ENCODE results near the gene SPTBN1. TPM values are rescaled to one million over a fixed set of nuclear protein-coding genes. Genes with fewer than 3 reads are reported as not detected.

SPTBN1 gene
- total RNA-seq, 2 donors from 2014 or later: 329 to 332 TPM

DNA sequence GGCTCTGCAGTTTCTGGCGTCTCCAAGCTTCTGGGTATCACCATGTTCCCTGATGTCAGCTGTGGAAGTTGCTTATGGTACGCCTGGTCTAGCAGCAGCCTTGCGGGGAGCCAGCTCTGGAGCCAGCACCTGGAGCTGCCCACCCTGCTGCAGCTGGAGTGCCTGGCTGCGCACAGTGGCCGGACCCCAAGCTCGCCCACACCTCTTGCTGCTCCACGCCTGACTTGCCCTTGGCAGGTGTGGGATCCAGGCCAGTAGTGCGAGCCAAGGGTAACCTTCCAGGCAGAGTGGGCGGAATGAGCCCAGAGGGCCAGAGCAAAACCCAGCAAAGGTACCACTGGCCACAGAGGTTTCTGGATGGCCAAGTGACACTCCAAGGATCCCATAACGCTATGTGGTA is 254.1 kb downstream of the SPTBN1 start:
- intact Hi-C loops (cut with DNase I): no loop called here
- DNase-seq: no peak
- ATAC-seq: no peak

GRCh38 chr2:54712516-54712915 is 256.4 kb downstream of the SPTBN1 start:
- intact Hi-C loops (cut with DNase I): no loop called here
- ATAC-seq (no peak), DNase-seq (no peak)

DNA sequence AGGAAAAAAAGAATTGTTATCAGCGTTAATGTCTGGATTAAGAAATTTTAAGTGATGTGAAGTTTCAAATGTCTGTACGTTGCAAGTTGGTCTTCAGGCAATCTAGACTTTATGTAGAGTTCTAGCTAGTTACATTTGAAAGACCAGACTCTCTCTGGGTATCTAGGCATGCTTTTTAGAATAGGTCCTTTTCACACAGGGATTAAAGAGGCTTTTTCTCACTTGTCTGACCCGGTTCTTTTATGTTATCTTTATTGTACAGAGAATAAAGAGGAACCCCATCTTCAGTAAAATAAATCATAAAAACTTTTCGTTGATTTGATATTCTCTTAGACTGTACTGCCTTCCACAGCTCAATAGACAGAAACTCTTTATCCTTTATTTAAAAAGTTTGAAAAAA is 258.9 kb downstream of the SPTBN1 start:
- DNase-seq (no peak), ATAC-seq (no peak)
- intact Hi-C loops (cut with DNase I): no loop called here

DNA sequence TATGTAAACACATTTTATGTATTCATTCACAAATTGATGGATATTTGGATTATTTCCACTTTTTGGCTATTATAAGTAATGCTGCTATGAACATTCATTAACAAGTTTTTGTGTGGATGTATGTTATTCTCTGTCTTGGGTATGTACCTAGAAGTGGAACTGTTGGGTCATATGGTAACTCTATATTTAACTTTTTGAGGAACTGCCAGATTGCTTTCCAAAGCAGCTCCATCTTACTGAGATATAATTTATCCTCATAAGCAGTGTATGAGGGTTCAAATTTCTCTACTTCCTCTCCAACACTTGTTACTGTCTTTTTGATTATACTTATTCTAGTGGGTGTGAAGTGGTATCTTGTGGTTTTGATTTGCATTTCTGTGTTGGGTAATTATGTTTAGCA is 260.2 kb downstream of the SPTBN1 start:
- no peak for DNase-seq
- no peak for ATAC-seq
- intact Hi-C loops (cut with DNase I): no loop called here

GRCh38 chr2:54720563-54720962 is 264.4 kb downstream of the SPTBN1 start:
- intact Hi-C loops (cut with DNase I): loop anchor here in 1 of 2 donors (10.0 kb wide), 2 partner anchors 114 to 454 kb away; no protein-coding TSS in a partner anchor
- DNase-seq (no peak), ATAC-seq (no peak)

Other genes starting within 250 kb of the SPTBN1 start
- not detected for gene TSPYL6, start 200.1 kb upstream of the SPTBN1 start, total RNA-seq